Pons (tissue), 1 donor: Measurements from ENCODE around the gene CSNK1D.

Experiments used
- DNase-seq: peaks from one replicate; pipeline ENCODE4 v3.0.0-alpha.2; 2016; ENCODE audit warnings: low spot score

Gene CSNK1D

GRCh38 chr17:82240506-82241182 lies 32.9 kb downstream of the CSNK1D start:
- DNase-seq: no peak

GRCh38 chr17:82239926-82240505 lies 33.5 kb downstream of the CSNK1D start:
- DNase-seq: no peak

GRCh38 chr17:82239401-82239925 lies 34.0 kb downstream of the CSNK1D start:
- no peak for DNase-seq

- DNase-seq: no peak
Measured at GRCh38 chr17:82238472-82239201, 34.9 kb downstream of the CSNK1D start.

GRCh38 chr17:82237746-82238471 lies 35.6 kb downstream of the CSNK1D start:
- DNase-seq: no peak

- DNase-seq: no peak
Measured at GRCh38 chr17:82237083-82237745, 36.3 kb downstream of the CSNK1D start.

GRCh38 chr17:82236142-82236971 lies 37.1 kb downstream of the CSNK1D start:
- DNase-seq: no peak

- no peak for DNase-seq
Measured at GRCh38 chr17:82235775-82236141, 37.7 kb downstream of the CSNK1D start.

GRCh38 chr17:82235056-82235774 lies 38.3 kb downstream of the CSNK1D start:
- DNase-seq: no peak

- no peak for DNase-seq
Measured at GRCh38 chr17:82234211-82235055, 39.1 kb downstream of the CSNK1D start.

GRCh38 chr17:82232876-82233785 lies 40.4 kb downstream of the CSNK1D start:
- no peak for DNase-seq

- DNase-seq: no peak
Measured at GRCh38 chr17:82232322-82232820, 41.1 kb downstream of the CSNK1D start.

GRCh38 chr17:82231562-82232321 lies 41.8 kb downstream of the CSNK1D start:
- no peak for DNase-seq

GRCh38 chr17:82231312-82231561 lies 42.3 kb downstream of the CSNK1D start:
- no peak for DNase-seq

- DNase-seq: no peak
Measured at GRCh38 chr17:82230609-82231311, 42.7 kb downstream of the CSNK1D start.

GRCh38 chr17:82229698-82230608 lies 43.5 kb downstream of the CSNK1D start:
- DNase-seq: no peak
